Fibroblast of skin of left biceps (primary cell): ENCODE results near the gene CCL27.
"Not testable (repeated sequence)": the region's sequence is repeated elsewhere in the genome, so short reads cannot be mapped to it uniquely, and the experiment has no call there.

Experiments used
- DNase-seq, 2 experiments: peaks; one replicate each; pipeline ENCODE4 v3.0.0-alpha.2; 2013; ENCODE audit warnings: low read depth in 2 of 2

The CCL27 gene

DNA sequence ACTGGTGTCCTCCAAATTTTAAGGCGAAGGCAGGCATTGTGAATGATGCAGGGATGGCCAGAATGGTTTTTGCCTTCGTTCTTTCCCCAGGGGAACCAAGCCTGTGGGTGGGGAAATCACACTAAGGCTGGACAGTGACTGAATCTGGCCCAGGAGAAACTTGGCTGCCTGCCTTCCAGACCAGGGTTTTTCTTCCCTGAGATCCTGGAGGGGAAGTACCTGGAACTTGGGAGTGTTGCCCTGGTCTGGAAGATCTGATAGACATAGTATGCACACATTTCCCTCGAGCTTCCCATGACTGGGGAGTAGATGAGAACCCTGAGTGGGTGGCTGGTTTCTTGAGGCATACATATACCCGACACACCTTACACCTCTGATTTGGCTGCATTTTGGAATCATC, 11.1 kb downstream of the CCL27 start:
- no peak for DNase-seq

DNA sequence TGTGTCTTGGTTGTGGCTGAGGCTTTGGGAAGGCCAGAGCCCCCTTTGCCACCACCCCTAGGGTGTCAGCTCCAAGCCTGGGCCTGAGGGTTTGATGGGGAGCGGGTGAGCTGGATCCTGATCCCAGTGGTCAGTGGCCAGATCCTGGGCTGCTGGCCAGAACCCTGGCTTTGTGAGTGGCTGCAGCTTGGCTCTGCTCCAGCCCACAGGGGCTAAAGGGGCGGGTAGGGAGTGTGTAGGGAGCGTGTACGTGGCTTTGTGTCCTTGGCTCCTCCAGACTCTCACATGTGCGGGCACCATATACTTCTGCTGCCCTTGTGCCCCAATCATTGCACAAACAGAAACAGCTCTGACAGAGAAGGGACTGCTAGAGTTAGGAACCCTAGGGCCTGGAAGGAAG, 11.6 kb downstream of the CCL27 start:
- DNase-seq = no peak

DNA sequence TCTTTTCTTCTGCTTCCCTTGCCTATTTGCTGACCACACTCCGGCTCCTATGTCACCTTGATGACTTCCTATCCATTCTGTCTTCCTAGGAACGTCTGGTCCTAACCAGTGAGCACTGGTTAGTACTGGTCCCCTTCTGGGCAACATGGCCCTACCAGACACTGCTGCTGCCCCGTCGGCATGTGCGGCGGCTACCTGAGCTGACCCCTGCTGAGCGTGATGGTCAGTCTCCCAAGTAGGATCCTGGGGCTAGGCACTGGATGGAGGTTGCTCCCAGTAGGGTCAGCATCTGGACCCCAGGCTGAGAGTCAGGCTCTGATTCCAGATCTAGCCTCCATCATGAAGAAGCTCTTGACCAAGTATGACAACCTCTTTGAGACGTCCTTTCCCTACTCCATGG, 13.8 kb downstream of the CCL27 start:
- DNase-seq = no peak

DNA sequence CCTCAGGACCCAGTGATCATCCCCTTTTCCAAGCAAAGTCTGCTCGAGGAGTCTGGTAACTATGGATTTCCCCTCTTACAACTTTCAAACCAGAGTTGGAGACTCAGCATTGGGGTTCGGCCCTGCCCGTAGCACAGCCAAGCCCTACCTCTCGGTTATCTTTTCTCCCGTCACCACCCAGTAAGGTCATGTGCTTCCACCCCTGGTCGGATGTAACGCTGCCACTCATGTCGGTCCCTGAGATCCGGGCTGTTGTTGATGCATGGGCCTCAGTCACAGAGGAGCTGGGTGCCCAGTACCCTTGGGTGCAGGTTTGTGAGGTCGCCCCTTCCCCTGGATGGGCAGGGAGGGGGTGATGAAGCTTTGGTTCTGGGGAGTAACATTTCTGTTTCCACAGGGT, 14.8 kb downstream of the CCL27 start:
- DNase-seq = no peak

DNA sequence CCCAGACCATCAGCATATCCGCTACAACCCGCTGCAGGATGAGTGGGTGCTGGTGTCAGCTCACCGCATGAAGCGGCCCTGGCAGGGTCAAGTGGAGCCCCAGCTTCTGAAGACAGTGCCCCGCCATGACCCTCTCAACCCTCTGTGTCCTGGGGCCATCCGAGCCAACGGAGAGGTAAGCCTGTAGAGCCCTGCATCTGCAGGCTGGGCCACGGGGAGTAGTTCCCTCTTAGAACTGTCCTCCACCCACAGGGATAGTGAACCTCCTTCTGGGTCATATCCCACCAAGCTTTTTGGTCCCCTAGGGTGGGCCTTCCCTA, 15.4 kb downstream of the CCL27 start:
- no peak for DNase-seq

DNA sequence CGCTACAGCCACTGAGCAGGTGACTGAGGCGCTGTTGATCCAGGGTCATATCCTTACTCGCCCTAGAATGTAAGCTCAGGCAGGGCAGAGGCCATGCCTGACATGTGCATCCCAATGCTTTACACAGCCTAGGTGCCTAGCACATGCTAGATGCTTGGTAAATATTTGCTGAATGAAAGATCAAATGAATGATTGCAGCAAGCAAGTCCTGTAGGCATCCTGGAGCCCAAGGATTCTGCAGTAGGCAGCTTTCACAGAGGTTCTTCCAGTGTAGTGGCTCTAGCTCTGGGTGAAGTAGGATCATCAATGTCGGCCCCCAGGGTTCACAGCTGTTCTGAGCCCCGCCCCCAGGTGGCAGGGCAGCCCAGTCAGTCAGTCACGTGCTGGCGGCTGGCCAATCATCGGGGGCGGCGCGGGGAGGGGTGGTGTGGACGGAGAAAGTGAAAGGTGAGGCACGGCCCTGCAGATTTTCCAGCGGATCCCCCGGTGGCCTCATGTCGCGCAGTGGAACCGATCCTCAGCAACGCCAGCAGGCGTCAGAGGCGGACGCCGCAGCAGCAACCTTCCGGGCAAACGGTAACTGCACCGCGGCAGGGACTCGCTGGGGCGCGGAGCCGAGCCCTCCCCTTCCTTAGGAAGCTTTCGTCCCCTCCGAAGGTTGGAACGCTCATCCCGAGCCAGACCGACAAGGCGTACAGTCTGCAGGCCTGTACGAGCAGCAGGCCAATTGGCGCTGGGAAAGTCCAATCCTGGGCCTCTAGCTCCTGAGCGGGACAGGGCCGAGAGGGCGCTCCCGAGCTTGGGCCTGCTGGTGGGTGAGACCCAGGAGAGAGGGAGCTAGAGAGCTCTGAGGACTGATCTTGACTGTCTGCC, 16.0 kb downstream of the CCL27 start, which contains the start of gene GALT:
GALT (plus strand) TSS at position 465 of the 873 bp plus-strand sequence; CDS start at position 495, 30 bp downstream.
- DNase-seq = no peak

DNA sequence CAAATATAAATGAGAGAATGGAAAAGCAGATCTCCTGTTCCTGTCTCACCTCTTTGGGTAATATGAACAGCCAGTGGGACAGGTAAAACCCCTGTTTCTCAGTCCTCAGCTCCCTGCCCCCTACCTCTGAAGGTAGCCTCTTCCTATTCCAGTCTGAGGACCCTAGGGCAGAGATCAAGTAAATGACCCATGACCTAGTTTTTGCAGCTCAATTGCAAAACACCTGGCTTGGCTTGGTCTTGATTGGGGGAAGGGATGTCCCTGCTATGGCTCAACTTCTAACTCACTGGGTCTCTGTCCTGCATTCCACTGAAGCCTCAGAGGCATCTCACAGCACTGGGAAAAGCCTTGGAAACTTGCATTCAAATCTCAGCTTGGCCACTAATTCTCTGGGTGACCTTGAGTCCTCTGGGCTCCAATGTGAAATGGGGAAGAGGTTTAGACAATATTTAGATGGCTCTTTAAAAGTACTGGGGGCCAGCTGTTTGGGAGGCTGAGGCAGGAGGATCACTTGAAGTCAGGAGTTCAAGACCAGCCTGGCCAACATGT, 17.6 kb downstream of the CCL27 start:
- DNase-seq = no peak

DNA sequence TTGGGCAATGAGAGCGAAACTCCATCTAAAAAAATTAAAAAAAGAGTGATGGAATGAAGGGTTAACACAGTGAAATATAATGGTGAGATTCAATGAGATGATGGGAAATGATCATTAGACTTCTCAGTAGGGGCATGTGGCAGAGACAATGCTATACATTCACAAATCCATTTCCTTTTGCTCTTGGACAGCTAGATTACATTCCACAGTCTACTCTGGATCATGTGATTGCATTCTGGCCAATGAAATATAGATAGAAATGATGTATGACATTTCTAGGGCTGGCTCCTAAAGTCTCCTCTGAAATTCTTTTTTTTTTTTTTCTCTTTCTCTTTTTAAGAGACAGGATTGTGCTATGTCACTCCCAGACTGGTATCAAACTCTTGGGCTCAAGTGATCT, 19.8 kb downstream of the CCL27 start:
- DNase-seq = no peak

DNA sequence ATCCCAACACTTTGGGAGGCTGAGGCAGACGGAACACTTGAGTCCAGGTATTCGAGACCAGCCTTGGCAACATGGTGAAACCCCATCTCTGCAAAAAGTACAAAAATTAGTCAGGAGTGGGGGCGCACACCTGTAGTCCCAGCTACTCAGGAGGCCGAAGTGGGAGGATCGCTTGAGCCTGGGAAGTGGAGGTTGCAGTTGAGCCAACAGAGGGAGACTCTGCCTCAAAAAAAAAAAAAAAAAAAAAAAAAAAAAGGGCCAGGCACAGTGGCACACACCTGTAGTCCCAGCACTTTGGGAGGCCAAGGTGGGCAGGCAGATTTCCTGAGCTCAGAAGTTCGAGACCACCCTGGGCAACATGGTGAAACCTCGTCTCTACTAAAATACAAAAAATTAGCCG, 23.1 kb downstream of the CCL27 start:
- not testable (repeated sequence) for DNase-seq

DNA sequence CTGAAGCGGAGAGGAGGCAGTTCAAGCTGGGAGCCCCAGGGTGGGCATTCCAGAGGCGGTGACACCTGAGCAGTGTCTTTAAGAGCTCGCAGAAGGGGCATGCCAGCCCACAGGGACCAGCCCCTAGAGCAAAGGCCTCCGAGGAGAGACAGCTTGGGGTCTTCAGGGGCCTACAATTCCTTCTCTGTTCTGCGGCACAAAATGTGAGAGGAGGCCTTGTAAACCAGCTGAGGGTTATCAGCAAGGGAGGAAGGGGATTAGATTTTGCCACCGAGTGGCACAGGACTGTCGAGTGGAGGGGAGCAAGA, 24.4 kb downstream of the CCL27 start:
- DNase-seq = no peak

DNA sequence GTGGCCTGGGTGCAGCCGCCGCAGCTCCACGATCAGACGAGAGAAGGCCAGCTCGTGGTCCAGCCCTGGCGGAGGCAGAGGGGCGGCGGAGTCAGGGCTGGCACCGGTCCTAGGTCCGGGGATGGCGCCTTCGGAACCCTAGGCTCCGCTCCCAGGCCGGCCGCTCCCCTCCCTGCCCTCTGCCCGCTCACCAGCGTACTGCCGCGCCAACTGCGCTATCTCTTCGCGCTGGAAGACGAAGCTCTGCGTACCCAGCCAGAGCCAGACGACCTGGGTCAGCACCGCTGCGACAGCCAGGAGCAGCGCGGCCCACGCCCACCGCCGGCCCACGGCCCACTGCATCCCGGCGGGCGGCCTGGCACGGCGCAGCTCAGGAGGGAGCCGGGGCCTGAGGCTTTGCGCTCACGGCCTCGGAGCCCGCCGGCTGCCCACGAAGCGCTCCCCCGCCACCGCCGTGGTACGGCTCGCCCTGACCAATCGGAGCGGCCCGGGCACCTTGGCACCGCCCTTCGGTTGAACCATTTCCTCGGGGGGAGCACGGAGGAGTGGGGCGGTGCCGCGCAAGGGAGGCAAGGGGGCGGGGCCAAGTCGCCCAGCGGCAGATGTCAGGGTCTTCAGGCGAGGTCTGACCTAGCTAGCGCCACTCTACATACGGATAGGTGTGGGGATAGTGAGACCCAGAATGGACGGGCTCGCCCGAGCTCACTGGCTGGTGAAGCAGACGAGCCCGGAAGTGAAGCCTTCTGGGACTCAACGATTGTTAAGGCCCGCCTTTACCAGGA, 24.9 kb downstream of the CCL27 start, which contains the start of gene SIGMAR1:
SIGMAR1 (minus strand) TSS at position 432 of the 782 bp plus-strand sequence; CDS start at position 342, 90 bp downstream.
- peak; percentile 78 to 85 for DNase-seq

DNA sequence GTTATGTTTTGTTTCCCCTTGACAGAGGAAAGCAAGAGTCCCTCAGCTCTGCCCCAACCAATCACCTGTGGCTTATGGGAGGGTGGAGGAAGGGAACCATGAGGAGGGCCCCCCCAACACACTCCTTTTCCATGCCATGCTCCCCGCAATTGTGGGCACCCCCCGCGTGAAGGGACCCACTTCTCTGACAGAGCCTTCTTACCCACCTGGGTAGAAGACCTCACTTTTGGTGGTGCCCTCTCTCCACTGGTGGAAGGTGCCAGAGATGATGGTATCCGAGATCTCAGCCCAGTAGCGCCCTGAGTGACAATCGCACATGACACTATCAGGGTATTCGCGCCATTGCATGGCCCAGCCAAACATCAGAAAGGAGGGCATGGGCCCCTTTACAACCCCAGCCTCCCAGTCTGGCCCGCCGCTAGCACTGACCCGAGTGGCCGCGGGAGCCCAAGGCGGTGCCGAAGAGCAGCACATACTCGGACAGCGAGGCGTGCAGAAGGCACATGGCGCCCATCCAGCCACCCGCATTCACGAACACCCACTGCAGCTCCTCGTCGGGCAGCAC, 25.6 kb downstream of the CCL27 start:
- no peak for DNase-seq

DNA sequence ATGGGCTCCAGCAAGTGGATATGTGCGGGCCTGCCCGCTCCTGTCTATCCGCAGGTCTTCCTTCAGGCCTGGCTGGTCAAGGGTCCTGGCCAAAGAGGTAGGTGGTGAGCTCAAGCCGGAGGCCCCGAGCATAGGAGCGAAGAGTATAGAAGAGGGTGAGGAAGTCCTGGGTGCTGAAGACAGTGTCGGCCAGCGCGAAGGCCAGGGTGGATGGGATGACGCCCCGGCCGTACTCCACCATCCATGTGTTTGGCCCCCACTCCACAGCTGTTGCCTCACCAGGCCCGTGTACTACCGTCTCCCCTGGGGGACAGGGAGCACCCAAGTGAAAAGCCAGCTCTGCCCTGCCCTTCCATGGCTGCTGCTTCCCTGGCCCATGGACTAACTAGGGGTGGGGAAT, 26.9 kb downstream of the CCL27 start:
- DNase-seq = no peak

DNA sequence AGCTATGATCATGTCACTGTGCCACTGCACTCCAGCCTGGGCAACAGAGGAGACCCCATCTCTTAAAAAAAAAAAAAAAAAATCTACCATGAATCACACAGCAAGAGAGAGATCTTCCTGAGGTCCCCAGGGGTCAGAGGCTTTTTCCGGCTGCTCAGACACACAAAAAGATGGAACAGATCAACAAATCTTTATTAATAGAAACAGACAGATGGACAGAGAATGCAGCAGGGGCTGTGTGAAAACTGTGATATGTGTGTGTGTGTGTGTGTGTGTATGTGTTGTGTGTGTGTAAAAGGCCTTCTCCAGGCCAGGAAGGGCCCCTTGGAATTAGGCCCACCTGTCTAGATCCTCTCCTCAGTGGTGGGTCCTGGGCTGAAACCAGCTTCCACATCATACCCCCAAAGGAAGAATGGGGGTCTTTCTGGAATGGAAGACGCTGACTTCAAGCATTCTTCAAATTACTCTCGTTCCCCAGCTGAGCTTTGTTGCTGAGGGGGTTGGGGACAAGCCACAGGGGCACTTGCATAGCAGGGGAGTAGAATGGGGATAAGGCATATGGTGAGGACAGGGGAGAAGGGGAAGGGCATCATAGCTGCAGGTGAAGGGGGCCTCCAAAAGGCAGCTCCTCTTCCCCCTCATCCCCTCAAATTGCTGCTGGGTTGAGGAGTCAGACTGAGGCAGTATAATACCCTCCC, 27.8 kb downstream of the CCL27 start:
- DNase-seq = no peak

DNA sequence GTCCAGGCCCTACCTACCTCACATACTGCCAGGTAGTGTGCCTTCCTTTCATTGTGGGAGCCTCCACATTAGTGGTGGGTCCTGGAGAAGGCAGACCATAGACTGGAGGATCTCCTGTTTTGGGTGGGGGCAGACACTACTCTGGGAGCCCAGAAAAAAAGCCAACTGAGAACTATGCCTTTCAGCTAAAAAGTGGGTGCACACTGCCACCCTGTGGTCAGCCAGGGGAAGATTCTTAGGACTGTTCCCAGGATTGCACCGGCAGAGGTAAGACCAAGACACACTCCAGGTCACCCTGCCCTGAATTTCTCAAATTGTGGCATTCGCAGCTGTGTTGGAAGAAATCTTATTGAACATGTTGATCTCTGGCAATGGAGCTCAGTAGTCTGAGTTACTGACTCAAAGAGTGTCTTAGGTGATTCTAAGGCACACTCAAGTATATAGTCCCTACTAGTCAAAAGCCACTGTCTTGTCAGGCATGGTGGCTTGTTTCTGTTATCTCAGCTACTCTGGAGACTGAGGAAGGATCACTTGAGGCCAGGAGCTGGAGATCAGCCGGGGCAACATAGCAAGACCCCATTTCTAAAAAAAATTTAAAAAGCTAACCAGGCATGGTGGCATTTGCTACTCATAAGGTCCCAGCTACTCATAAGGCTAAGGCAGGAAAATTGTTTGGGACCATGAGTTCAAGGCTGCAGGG, 28.5 kb downstream of the CCL27 start:
- DNase-seq = no peak

DNA sequence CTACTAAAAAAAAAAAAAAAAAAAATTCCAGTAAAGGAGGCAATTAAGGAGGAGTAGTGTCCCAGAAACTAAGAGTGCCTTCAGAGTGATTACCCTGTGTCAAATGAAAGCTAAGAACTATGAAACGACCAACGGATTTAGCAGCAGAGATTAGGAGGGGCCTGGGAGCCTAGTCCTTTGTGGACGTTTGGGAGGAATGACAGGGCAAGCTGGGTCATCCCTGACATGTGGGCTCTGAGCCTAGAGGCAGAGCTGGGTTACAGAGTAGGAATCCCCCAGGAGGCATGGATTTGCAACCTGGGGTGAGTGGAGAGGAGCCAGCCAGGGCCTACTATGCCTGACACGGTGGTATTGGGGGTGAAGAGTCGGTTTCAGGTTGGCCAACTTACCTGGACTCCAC, 29.3 kb downstream of the CCL27 start:
- DNase-seq = no peak

DNA sequence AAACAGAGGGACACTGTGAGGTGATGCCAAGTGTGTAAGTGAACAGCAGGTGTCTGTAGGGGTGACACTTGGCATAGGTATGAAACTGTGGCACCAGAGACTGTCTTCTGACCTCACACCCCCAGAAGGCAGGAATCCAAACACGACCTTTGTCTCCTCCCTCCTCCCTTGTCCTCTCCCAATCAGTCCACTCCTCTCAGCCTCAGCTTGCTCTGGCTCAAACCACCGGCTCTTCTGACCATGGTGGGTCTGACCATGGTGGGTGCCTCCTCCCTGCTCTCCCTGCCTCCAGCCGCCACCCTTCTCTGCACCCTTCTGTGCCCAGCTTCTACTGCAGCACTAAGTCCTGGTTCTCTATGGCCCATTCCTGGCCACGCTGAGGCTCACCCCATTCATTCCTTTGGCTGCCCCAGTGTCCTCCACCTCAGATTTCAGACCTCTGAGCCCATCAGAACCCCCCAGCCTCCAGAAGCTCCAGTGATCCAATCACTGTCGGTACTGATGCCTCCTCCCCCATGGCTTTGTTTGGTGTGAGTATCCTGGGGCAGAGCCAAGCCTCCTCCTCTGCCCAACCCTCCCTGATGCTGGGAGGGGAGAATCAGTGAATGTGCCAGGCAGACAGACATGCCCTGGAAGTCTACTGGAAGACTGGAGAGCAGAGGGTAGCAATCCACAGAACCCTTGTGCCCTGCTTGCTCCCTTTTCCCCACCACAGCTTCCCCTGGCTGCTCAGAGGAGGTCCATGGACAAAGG, 31.9 kb downstream of the CCL27 start:
- DNase-seq = no peak

DNA sequence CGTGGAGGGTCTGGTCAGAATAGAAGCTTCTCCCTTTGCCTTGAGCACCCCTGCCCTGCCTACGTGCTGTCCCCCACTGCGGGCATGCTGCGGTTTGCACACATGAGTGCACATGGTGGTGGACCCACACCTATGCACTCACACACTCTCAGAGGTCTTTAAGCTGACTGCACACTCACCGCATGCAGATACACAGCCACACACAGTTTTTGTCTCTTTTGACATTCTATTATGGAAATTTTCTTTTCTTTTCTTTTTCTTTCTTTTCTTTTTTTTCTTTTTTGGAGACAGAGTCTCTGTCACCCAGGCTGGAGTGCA, 33.0 kb downstream of the CCL27 start:
- DNase-seq = no peak

DNA sequence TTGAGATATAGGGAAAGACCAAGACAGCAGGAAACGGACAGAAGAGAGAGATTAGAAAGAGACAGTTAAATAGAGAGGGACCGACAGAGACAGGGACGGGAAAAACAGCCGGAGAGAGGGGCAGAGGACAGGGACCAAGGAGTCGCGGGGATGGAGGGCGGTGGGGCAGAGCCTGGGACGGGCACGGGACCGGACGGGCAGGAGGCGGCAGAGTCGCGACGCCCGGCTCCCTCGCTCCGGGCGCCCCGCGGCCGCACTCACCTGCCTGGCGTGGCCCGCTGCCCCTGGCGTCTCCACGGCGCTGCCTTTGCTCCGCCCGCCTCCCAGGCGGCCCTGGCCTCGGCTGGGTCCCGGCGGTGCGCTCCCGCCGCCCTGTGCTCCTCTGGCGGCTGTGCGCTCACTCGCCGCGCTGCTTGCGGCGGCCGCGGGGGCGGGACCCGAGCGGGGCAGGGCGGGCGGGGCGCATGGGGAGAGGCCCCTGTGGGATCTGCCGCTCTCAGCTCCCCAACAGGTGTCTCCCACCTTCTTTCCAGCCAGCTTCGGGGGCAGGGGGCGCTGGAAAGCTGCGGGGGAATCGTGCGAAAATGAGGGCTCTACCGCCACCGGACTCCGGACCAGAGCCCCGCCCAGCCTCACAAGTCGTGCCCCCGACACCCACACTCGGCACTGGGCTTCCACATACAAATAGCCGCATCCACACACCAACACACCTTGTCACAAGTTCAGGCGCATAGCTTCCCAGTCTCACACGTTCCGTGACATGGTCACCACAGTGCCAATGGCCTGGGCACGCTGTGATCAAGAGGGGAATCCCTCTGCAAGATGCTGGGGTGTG, 33.6 kb downstream of the CCL27 start, which contains the start of gene ARID3C:
ARID3C (minus strand) TSS at position 411 of the 835 bp plus-strand sequence. CDS start 1,052 bp downstream, outside the sequence.
- no peak for DNase-seq
